Stimulated activated CD4-positive, alpha-beta T cell treated with anti-CD3 and anti-CD28 coated beads, Interleukin-4, amount 100 ng/mL, for 48 hours (primary cell): ENCODE results near the gene COG7.
"Not testable (repeated sequence)": the region's sequence is repeated elsewhere in the genome, so short reads cannot be mapped to it uniquely, and the experiment has no call there.

Source experiments
- DNase-seq, 2 donors: peaks; one replicate each; pipeline ENCODE4 v3.0.0-alpha.2; 2020; ENCODE audit warnings: low read depth in 2 of 2

The COG7 gene

DNA sequence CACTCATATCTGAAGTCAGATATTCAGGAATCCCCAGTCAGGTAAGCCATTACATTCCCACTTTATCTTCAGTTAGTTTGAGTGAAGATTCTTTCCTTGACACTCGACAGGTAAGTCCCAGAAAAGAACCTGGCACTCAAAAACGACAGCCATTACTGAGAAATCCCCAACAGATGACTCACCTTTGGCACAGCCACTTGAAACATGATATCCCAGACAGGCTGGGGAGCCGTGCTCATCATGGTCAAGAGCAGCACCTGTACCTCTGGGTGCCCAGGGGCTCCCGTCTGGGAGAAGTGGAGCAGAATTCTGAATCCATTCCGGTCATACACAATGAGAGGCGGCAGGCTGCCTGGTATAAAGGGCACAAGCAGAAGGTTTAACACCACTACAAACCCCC, 16.8 kb upstream of the COG7 start:
- DNase-seq: no peak

GRCh38 chr16:23466162-23466885, 13.3 kb upstream of the COG7 start:
- no peak for DNase-seq

DNA sequence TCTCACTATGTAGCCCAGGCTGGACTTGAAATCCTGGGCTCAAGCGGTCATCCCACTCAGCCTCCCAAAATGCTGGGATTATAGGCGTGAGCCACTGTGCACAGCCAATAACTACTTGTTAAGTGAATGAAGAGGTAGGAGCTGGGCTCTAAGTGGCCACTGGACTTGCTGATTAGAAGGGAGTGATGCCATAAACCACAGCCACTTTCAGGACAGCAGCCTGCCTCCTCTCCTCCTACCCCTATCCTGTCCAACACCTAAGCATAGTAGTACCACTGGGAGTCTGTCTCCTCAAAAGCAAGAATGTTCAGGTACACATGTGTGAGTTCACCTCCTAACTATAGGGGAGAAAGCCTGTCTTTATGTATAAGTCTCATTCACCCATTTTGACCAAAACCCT, 12.2 kb upstream of the COG7 start:
- DNase-seq: no peak

GRCh38 chr16:23464196-23464595, 11.2 kb upstream of the COG7 start:
- DNase-seq: no peak

- DNase-seq: not testable (repeated sequence)
Observed at GRCh38 chr16:23462994-23463393, 10.0 kb upstream of the COG7 start.

DNA sequence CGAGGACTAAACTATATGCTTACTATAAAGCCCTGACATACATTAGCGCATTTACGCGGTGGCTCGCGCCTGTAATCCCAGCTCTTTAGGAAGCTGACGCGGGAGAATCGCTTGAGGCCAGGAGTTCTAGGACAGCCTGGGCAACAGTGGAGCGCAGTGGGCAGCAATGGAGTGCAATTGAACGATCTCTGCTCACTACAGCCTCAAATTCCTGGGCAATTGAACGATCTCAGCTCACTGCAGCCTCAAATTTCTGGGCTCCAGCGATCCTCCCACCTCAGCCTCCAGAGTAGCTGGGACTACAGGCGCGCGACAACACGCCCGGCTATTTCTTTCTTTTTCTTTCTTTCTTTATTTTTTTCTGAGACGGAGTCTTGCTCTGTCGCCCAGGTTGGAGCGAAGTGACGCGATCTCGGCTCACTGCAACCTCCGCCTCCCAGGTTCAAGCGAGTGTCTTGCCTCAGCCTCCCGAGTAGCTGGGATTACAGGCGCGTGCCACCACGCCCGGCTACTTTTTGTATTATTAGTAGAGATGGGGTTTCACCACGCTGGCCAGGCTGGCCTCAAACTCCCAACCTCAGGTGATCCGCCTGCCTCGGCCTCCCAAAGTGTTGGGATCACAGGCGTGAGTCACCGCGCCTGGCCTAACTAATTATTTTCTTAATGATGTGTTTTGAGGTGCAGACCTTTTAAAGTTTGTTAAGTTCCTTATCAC, 506 bp upstream of the COG7 start:
- DNase-seq: no peak

DNA sequence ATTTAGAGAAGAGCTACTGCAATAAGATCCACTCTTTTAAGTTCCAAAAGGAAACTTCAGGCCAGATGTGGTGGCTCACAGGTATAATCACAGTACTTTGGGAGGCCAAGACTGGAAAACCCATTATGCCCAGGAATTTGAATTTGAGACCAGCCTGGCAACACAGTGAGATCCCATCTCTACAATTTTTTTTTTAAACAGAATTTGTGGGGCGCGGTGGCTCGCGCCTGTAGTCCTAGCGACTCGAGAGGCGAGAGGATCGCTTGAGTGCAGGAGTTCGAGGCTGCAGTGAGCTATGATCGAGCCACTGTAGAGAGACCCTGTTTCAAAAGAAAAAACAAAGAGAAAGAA, 793 bp downstream of the COG7 start:
- DNase-seq: no peak

- no peak for DNase-seq
Observed at GRCh38 chr16:23448392-23448791, 4.6 kb downstream of the COG7 start.

DNA sequence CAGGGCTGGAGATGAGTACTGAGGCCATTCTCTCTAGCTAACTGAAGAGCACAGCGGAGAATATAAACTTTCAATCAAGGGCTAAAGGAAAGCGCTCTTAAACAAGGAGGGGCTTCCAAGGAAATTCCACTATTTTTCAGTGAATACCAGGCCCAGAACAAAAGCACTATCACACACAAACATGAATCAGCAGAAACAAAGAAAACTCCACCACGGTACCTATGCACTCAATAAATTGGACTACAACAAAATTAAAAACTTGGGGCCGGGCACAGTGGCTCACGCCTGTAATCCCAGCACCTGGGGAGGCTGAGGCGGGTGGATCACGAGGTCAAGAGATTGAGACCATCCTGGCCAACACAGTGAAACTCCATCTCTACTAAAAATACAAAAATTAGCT, 15.4 kb downstream of the COG7 start:
- not testable (repeated sequence) for DNase-seq

GRCh38 chr16:23436951-23437350, 16.0 kb downstream of the COG7 start:
- no peak for DNase-seq

GRCh38 chr16:23435500-23435899, 17.5 kb downstream of the COG7 start:
- DNase-seq: peak; percentile 50 to 58

DNA sequence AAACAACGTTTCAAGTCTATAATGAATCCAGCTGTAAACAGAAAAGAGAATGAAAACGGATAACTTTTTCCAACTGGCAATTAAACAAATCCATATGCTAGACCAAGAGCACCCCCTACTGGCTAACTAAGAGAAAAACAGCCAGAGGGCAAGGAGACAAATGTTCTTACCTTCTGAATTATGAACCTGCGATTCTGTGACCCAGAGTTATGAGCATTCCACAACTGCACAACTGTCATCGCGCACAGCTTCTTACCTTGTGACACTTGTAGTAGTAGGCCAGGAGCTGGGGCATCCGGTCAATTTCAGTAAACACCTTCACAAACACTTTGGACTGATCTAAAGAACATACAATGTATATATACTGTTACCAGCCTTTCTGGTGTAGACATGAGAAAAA, 18.6 kb downstream of the COG7 start:
- DNase-seq: no peak

DNA sequence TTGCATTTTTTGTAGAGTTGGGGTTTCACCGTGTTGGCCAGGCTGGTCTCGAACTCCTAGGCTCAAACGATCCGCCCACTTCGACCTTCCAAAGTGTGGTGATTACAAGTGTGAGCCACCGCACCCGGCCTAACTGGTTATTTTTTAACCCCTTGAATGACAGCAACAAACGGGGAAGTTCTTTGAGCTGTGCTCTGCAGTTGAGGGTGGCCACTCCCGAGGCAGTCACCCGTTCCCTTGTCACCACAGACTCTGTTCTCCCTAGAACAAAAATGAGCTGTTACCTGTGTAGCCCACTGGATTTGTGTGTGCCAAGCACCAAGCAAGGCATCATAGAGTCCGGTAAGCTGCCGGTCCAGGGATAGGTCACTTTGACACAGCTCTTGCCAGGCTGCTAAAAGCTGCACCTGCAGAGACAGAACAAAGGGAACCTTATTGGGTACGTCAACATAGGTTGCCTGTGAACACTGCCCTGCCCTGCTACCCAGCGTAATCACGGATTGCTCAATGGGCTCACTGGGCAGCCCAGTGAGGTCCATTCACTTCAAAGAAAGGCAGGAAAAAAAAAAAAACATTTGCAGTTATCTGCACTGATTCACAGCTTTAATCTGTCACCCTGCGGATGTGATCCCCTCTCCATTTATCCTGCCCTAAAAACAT, 19.6 kb downstream of the COG7 start:
- no peak for DNase-seq

GRCh38 chr16:23432176-23433128, 20.5 kb downstream of the COG7 start:
- DNase-seq: no peak

DNA sequence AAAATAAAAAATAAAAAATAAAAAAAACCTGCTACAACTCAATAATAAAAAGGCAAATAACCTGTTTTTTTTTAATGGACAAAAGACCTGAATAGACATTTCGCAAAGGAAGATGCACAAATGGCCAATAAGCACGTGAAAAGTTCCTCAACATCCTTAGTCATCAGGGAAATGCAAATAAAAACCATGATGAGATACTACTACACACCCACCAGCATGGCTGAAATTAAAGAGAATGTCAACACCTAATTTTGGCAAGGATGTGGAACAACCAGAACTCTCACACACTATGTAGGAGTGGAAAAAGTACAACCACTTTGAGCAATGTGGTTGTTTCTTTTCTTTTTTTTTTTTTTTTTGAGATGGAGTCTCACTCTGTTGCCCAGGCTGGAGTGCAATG, 24.6 kb downstream of the COG7 start:
- no peak for DNase-seq

- DNase-seq: no peak
Observed at GRCh38 chr16:23424292-23424958, 28.6 kb downstream of the COG7 start.

DNA sequence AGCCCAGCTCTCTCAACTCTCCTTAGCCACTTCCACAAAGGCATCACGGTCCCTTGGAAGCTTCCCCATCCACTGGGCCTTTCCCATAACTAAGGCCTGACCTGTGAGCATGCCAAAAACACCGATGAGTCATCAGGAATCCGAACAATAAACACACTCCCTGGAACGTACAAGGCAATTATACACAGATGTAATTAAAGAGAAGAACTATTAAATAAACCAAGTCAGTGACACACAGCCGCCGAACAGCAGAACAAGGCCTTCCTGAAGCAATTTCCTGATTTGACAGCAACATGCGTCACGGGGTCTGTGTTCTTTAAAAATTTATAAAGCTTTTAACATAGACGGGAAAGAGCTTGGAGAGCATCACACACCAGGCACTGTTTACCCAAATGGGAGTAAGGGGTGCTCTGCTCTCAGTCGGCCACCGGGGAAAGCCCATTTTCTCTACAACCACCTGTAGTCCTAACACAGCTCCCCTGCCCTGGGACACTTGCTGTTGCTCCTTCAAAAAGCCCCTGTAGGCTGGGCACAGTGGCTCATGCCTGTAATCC, 29.4 kb downstream of the COG7 start:
- DNase-seq: no peak

GRCh38 chr16:23420011-23420410, 33.0 kb downstream of the COG7 start:
- no peak for DNase-seq

GRCh38 chr16:23416816-23417215, 36.2 kb downstream of the COG7 start:
- DNase-seq: no peak

GRCh38 chr16:23414731-23415130, 38.3 kb downstream of the COG7 start:
- DNase-seq: no peak

DNA sequence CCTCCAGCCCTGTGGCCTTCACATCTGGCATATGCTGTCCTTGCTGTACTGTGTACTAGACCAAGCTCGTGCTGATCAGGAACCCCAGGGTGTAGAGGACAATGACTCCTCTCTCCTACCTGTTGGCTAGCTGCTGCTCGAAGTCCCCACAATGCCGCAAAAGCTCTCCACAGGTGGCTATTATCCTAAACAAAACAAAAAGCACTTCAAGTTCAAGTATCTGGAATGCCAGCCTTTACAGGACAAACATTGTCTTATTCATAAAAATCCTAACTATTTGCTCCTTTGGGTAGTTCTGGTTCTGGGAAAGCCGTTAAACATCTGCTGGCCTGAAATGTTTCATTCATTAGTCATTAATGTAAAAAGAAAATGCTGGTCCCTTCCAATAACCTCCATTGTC, 42.8 kb downstream of the COG7 start:
- DNase-seq: no peak
